ENCODE results near the gene ZZZ3. TPM values are rescaled to one million over a fixed set of nuclear protein-coding genes. Genes with fewer than 3 reads are reported as not detected.

The ZZZ3 gene
- polyA plus RNA-seq, 2 of the 4 experiments (the other 2 are of a cell fraction) = 20.7 to 32.2 TPM

GRCh38 chr1:77716065-77716464 is 33.6 kb upstream of the ZZZ3 start:
- FAIRE-seq (no peak), DNase-seq (ENCODE audit: low read depth in 1 of 2, low spot score in 1 of 2) (no peak), ATAC-seq (no peak)
- no peak overlapping the region for H3K4me3 ChIP-seq
- no peak overlapping the region for H3K27ac ChIP-seq
- ChIA-PET CTCF (no interaction called here), POLR2A (no interaction called here)
- no peaks in the 10 kb centered on the region for H3K9me3 ChIP-seq
- WGBS (ENCODE audit: missing lambda C conversion rate) = 95% methylated on average over 4 of the region's 4 CpGs
- no peak overlapping the region for H3K4me2 ChIP-seq
- TF ChIP-seq CHD4 (IDR thresholded peaks at IDR 0.05; ENCODE audit: borderline replicate concordance) = no peak
- H3K4me1 ChIP-seq = no peaks in the 10 kb centered on the region

- FAIRE-seq = no peak
- POLR2A ChIA-PET = no interaction called here
Observed at GRCh38 chr1:77709727-77710126, 27.3 kb upstream of the ZZZ3 start.

GRCh38 chr1:77706321-77706720 is 23.9 kb upstream of the ZZZ3 start:
- 73% methylated on average over 4 of the region's 4 CpGs for WGBS (ENCODE audit: missing lambda C conversion rate)
- no peak for FAIRE-seq
- no peak for DNase-seq (ENCODE audit: low read depth in 1 of 2, low spot score in 1 of 2)
- H3K4me1 ChIP-seq = no peaks in the 10 kb centered on the region
- TF ChIP-seq JUN (IDR thresholded peaks at IDR 0.05) = no peak
- no peak for TF ChIP-seq HES2 (IDR thresholded peaks at IDR 0.05)
- TF ChIP-seq CBX2 (IDR thresholded peaks at IDR 0.05; ENCODE audit: borderline replicate concordance, low read depth) = no peak
- TF ChIP-seq RAD21 (conservative IDR thresholded peaks at IDR 0.05 in 1 of 2, IDR thresholded peaks at IDR 0.05 in 1 of 2) = no peak
- no peak for TF ChIP-seq PBX3 (IDR thresholded peaks at IDR 0.05)
- TF ChIP-seq MAZ (IDR thresholded peaks at IDR 0.05; ENCODE audit: borderline replicate concordance, low read depth, low read length) = no peak
- no peak for TF ChIP-seq CEBPB (IDR thresholded peaks at IDR 0.05)
- no peak for TF ChIP-seq SMC3 (IDR thresholded peaks at IDR 0.05)
- TF ChIP-seq CTCF (IDR thresholded peaks at IDR 0.05) = no peak
- no peak for TF ChIP-seq EP300 (IDR thresholded peaks at IDR 0.05)
- H3K27ac ChIP-seq = no peak overlapping the region
- CTCF ChIA-PET = no interaction called here
- no peak overlapping the region for H3K4me3 ChIP-seq
- no peak overlapping the region for H3K4me2 ChIP-seq
- no peak for ATAC-seq
- H3K9me3 ChIP-seq = no peaks in the 10 kb centered on the region
- POLR2A ChIA-PET = no interaction called here

More at GRCh38 chr1:77709727-77710126, 27.3 kb upstream of the ZZZ3 start:
- no peaks in the 10 kb centered on the region for H3K9me3 ChIP-seq
- ATAC-seq = no peak
- 91% methylated on average over 3 of the region's 3 CpGs for WGBS (ENCODE audit: missing lambda C conversion rate)
- H3K4me3 ChIP-seq = no peak overlapping the region
- H3K4me2 ChIP-seq = no peak overlapping the region
- H3K27ac ChIP-seq = no peak overlapping the region
- H3K4me1 ChIP-seq = no peaks in the 10 kb centered on the region
- no peak for DNase-seq (ENCODE audit: low read depth in 1 of 2, low spot score in 1 of 2)
- CTCF ChIA-PET = interaction anchor here (0.5 to 1.5 kb wide), 2 partner anchors 24 to 26 kb away, joined by 3 to 6 read pairs; no protein-coding TSS in a partner anchor
- no peak for TF ChIP-seq ZSCAN20 (CRISPR knock-in tag; IDR thresholded peaks at IDR 0.05)
- no peak for TF ChIP-seq RAD21 (conservative IDR thresholded peaks at IDR 0.05 in 1 of 2, IDR thresholded peaks at IDR 0.05 in 1 of 2)
- TF ChIP-seq ZFP36 (IDR thresholded peaks at IDR 0.05; ENCODE audit: borderline replicate concordance, partially characterized antibody) = no peak
- TF ChIP-seq EHMT2 (IDR thresholded peaks at IDR 0.05; ENCODE audit: low read depth) = no peak
- TF ChIP-seq TFCP2L1 (CRISPR knock-in tag; IDR thresholded peaks at IDR 0.05) = no peak
- TF ChIP-seq NR3C1 (IDR thresholded peaks at IDR 0.05) = no peak
- no peak for TF ChIP-seq FOSL2 (IDR thresholded peaks at IDR 0.05)
- TF ChIP-seq FOSL2 (CRISPR knock-in tag; IDR thresholded peaks at IDR 0.05) = no peak
- TF ChIP-seq REST (IDR thresholded peaks at IDR 0.05) = no peak
- no peak for TF ChIP-seq EP300 (IDR thresholded peaks at IDR 0.05)
- no peak for TF ChIP-seq ELK1 (IDR thresholded peaks at IDR 0.05; ENCODE audit: low read depth, low read length)

All from A549 (cell line).